Fibroblast of lung (primary cell): Measurements from ENCODE around the gene ARHGDIG. TPM values are rescaled to one million over a fixed set of nuclear protein-coding genes. Genes with fewer than 3 reads are reported as not detected.
A peak's percentile ranks its signal among the peaks of the same experiment; 100 is the strongest.

Experiments used
- DNase-seq, 2 donors: peaks; one replicate each; pipeline versions ENCODE4 v3.0.0 to v3.0.0-alpha.2; 2010; ENCODE audit warnings: low read depth in 2 of 2
- H2AFZ ChIP-seq: 2 replicates; pipeline ENCODE4 v1.5.1; 2012; ENCODE audit warnings: low read length, control low read depth, inconsistent platforms
- H3K27ac ChIP-seq: 2 replicates; pipeline ENCODE4 v1.5.1; 2011; ENCODE audit warnings: low read length, control low read depth; ENCODE audit not compliant: insufficient read depth
- H3K27me3 ChIP-seq: 2 replicates; pipeline ENCODE4 v1.5.1; 2011; ENCODE audit warnings: mild to moderate bottlenecking, low read length; ENCODE audit not compliant: control insufficient read depth, insufficient read depth
- H3K36me3 ChIP-seq: 2 replicates; pipeline ENCODE4 v1.5.1; 2011; ENCODE audit warnings: low read length; ENCODE audit not compliant: control insufficient read depth, insufficient read depth
- H3K4me1 ChIP-seq: 2 replicates; pipeline ENCODE4 v1.5.1; 2011; ENCODE audit warnings: low read length; ENCODE audit not compliant: control insufficient read depth, insufficient read depth; ENCODE audit errors: extremely low read depth
- H3K4me2 ChIP-seq: 2 replicates; pipeline ENCODE4 v1.5.1; 2011; ENCODE audit warnings: low read length, control low read depth; ENCODE audit not compliant: insufficient read depth; ENCODE audit errors: extremely low read depth
- H3K4me3 ChIP-seq, 4 experiments: fragments of 200-600 bp in 1 of 4; sonication (generic) in 1 of 4; replicated peaks in 1 of 4; 2 replicates each; pipeline ENCODE4 v1.5.1; 2011 to 2016; ENCODE audit warnings: low read length in 4 of 4, low read depth in 3 of 4, mild to moderate bottlenecking in 3 of 4, control low read depth in 2 of 4, inconsistent platforms in 1 of 4, mixed read lengths in 1 of 4; ENCODE audit not compliant: insufficient read depth in 1 of 4; ENCODE audit errors: control extremely low read depth in 1 of 4
- H3K79me2 ChIP-seq: 2 replicates; pipeline ENCODE4 v1.5.1; 2012; ENCODE audit warnings: mild to moderate bottlenecking, low read length, inconsistent platforms; ENCODE audit not compliant: control insufficient read depth, insufficient read depth
- H3K9ac ChIP-seq: 2 replicates; pipeline ENCODE4 v1.5.1; 2011; ENCODE audit warnings: mild to moderate bottlenecking, low read length, control low read depth; ENCODE audit not compliant: insufficient read depth
- H3K9me3 ChIP-seq: 2 replicates; pipeline ENCODE4 v1.5.1; 2012; ENCODE audit warnings: low read depth, low read length; ENCODE audit not compliant: control insufficient read depth, insufficient read depth
- H4K20me1 ChIP-seq: 2 replicates; pipeline ENCODE4 v1.5.1; 2011; ENCODE audit warnings: low read length; ENCODE audit not compliant: control insufficient read depth, insufficient read depth; ENCODE audit errors: extremely low read depth
- CTCF ChIP-seq, 2 donors: IDR thresholded peaks in 1 of 2; conservative IDR thresholded peaks in 1 of 2; 1 replicate in 1 of 2; 2 replicates in 1 of 2; pipeline ENCODE4 v1.5.1; 2011 to 2012; ENCODE audit warnings: low read length in 2 of 2, control low read depth in 1 of 2, inconsistent platforms in 1 of 2, low read depth in 1 of 2, mild to moderate bottlenecking in 1 of 2
- EZH2 ChIP-seq: IDR thresholded peaks from 2 replicates; pipeline ENCODE4 v1.5.1; 2012; ENCODE audit warnings: low read length, control low read depth, mild to moderate bottlenecking; ENCODE audit errors: missing control alignments
- polyA plus RNA-seq, 2 donors: library from polyadenylated mRNA; depleted of rRNA in 1 of 2; stranded (reverse) in 1 of 2; unstranded in 1 of 2; fragments of >200 nt; gene quantifications; 2 replicates each; pipeline ENCODE4 v1.2.1, GENCODE V29; 2011 to 2012; ENCODE audit warnings: missing spikeins in 1 of 2
- total RNA-seq: library from RNA; depleted of rRNA; stranded (reverse); fragments of >200 nt; gene quantifications from 2 replicates; pipeline ENCODE4 v1.2.1, GENCODE V29; 2014

The ARHGDIG gene
- total and polyA plus RNA-seq, 2 donors (not counting 1 experiment from before 2014, with no cell fraction given) = 0.30 to 1.3 TPM

- H4K20me1 ChIP-seq = no peaks in the 10 kb centered on the region
- peaks cover 11% of the 10 kb centered on the region for H3K27me3 ChIP-seq
- no peak overlapping the region for H3K9ac ChIP-seq
- H3K79me2 ChIP-seq = no peaks in the 10 kb centered on the region
- TF ChIP-seq EZH2 (peak; percentile 68), CTCF (conservative IDR thresholded peaks at IDR 0.05 in 1 of 2, IDR thresholded peaks at IDR 0.05 in 1 of 2; ENCODE audit: low read depth in 1 of 2, low read length in 2 of 2) (no peak)
- H3K9me3 ChIP-seq = no peaks in the 10 kb centered on the region
- no peaks in the 10 kb centered on the region for H3K36me3 ChIP-seq
- H3K4me2 ChIP-seq = no peak overlapping the region
- no peak overlapping the region for H3K27ac ChIP-seq
- H3K4me1 ChIP-seq = no peaks in the 10 kb centered on the region
- H2AFZ ChIP-seq = no peak overlapping the region
- H3K4me3 ChIP-seq = no peak overlapping the region
- DNase-seq = no peak
Measured at GRCh38 chr16:280005-280460, 358 bp upstream of the ARHGDIG start.

DNA sequence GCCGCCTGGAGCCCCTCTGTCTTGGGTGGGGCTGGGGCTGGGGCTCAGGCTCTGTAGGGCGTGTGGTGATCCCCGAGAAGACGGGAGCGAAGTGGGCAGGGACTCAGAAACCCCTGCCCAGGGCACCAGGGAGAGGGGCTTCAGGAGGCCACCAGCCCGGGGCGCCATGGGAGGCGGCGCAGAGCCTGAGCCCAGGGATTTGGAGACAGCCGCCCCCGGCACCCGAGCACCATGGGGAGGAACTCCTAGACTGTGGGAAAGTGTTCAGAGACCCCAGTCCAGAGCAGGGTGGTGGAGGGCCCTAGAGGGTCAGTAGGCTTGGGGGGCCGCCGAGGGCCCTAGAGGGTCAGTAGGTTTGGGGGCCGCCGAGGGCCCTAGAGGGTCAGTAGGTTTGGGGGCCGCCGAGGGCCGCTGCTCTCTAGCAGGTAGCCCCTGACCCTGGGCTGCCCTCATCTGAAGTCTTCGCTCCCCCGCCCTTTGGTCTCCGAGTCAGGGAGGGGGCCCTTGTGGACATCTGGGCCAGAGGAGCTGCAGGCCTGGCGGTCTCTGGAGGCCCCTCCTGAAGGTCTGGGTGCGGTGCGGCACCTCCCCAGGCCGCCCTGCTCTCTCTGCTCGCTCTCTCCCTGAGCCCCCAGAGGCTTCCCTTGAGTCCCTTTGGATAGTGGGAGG is 734 bp downstream of the ARHGDIG start:
- Histone ChIP-seq H3K4me1 (no peaks in the 10 kb centered on the region), H3K27me3 (peaks cover 10% of the 10 kb centered on the region), H3K36me3 (no peaks in the 10 kb centered on the region), H3K27ac (no peak overlapping the region), H3K9me3 (no peaks in the 10 kb centered on the region), H3K79me2 (no peaks in the 10 kb centered on the region), H2AFZ (no peak overlapping the region), H4K20me1 (no peaks in the 10 kb centered on the region), H3K4me3 (peak overlapping the region in 1 of 4 experiments; percentile 42), H3K4me2 (no peak overlapping the region), H3K9ac (no peak overlapping the region)
- DNase-seq = no peak
- TF ChIP-seq EZH2 (no peak), CTCF (conservative IDR thresholded peaks at IDR 0.05 in 1 of 2, IDR thresholded peaks at IDR 0.05 in 1 of 2; ENCODE audit: low read depth in 1 of 2, low read length in 2 of 2) (no peak)

DNA sequence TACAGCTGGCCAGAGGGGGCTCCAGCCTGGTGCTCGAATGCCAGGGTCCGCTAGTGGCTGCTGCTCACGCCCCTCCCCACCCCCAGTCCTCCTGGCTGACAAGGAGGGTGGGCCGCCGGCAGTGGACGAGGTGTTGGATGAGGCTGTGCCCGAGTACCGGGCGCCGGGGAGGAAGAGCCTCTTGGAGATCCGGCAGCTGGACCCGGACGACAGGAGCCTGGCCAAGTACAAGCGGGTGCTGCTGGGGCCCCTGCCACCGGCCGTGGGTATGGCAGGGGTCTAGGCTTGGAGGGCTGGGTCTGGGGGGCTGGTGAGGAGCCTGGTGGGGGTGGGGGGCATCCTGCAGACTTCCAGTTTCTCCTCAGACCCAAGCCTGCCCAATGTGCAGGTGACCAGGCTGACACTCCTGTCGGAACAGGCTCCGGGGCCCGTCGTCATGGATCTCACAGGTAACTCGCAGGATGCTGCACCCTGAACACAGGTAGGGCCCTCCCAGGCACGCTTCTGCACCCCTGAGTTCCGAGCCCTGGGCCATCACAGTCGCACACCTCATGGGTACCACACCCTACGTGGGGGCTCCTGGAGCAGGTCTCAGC is 1.4 kb downstream of the ARHGDIG start:
- Histone ChIP-seq H3K36me3 (no peaks in the 10 kb centered on the region), H2AFZ (no peak overlapping the region), H3K9me3 (no peaks in the 10 kb centered on the region), H3K27me3 (peaks cover 10% of the 10 kb centered on the region), H3K4me3 (no peak overlapping the region), H3K4me1 (no peaks in the 10 kb centered on the region), H3K4me2 (no peak overlapping the region), H4K20me1 (no peaks in the 10 kb centered on the region), H3K9ac (no peak overlapping the region), H3K79me2 (no peaks in the 10 kb centered on the region), H3K27ac (no peak overlapping the region)
- DNase-seq = no peak
- TF ChIP-seq CTCF (conservative IDR thresholded peaks at IDR 0.05 in 1 of 2, IDR thresholded peaks at IDR 0.05 in 1 of 2; ENCODE audit: low read depth in 1 of 2, low read length in 2 of 2) (no peak), EZH2 (no peak)
